Measurements from ENCODE around the gene TMEM151A.
"Not testable (repeated sequence)": the region's sequence is repeated elsewhere in the genome, so short reads cannot be mapped to it uniquely, and the experiment has no call there.

Gene TMEM151A

DNA sequence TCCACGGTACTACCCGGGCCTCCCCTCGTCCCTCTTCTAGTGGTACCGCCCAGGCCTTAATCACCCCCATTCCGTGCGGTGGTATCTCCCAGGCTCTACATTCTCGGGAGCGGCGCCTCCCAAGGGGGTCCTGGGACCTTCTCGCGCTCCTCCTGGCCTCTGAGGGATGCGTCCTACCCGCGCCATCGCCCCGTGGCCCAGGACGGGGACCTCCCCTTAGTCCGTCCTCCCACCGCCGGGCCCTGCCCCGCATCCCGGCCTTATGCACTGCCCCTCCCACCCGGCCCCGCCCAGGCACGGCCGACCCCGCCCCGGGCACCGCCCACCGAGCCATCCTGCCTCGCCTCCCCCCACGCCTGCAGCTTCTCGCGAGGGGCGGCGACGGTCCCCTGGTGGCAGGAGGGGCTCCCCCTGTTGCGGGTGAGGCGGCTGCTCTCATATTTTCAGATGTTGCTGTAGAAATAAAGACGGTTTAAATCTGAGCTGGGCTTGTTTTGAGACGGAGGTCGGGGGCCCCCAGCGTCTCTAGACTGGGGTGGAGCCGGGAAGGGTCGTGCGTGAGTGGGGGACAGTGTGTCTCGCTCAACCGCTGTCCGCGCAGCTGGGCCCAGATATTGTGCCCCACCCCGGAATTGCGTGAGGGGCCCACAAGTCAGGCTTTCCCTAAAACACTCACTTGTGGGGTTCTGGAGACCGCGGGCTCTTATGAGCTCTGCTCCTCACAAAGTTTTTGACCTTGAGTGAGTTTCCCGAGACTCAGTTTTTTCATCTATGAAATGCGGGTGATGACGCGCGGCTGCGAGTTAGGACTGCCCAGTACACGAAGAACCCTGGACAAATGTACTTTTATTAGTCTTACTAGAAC is 24.1 kb upstream of the TMEM151A start:
- DNase-seq: peak; percentile 31 to 77

GRCh38 chr11:66268244-66268951 is 23.3 kb upstream of the TMEM151A start, which contains the start of gene RAB1B:
Gene RAB1B, plus strand, starts transcription at chr11:66268639. Its CDS starts 41 bp downstream, at chr11:66268680.
- DNase-seq: peak; percentile 96 to 97

DNA sequence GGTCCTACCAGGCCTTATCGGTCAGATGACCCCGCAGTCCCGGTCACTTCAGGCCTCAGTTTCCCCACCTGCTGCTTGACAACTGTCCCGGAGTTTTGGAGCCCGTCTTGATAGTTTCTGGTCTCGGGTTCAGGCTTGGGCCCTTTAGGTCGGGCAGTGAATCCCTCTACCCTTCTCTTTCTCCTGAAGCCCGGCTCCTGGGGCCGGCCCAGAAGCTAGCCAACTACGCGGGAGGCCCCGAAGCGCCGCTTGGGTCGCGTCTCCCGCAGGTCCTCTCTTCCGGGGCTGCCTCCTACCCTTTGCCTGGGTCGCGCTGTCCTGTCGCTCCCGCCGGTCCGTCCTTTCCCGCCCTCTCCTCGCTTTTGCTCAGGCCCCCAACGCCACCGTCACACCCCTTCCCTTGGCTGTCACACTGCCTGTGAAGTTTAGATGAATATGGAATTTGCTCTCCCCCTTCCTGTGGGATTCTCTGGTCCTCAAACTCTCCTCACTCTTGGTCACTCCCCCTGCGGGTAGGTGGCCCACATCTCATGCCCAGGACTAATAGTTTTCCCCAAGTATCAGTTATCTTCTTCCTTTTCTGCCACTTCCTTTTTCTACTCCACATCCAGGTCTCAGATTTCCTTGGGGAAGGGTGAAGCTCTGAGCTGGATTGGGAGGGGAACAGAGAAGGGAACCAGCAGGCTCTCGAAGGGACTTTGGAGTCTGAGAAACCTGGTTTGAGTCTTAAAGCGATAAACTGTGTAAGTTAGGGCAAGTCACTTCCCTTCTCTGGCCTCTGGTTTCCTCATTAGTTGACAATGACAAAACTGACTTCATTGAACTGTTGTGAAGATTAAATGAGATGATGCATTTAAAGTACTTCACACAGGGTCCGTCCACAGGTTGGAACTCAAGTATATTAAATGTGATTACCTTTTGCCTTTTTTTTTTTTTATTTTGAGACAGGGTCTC is 22.5 kb upstream of the TMEM151A start:
- peak in 1 of 2 experiments; percentile 49 for DNase-seq

- DNase-seq: no peak
These were observed 19.9 kb upstream of the TMEM151A start for GRCh38 chr11:66271816-66272215.

DNA sequence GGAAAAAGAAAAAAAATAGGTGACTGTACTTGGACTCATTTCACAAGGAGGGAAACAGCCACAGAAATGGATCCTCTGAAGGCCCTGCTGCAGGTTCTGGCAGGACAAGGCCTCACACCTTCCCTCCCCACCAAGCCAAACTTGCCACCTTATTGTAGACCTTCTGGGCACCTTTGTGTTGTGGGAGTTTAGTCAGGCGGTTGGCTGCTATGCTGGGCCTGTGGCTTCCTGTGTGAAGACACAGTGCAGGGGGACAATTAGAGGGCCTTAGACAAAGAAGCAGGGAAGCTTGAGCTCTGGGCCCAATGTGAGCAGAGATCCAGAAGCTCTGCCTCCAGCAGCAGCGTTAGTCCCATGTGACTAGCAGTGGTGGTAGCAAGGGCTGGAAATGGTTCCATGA is 19.1 kb upstream of the TMEM151A start:
- DNase-seq: no peak

- no peak for DNase-seq
These were observed 17.5 kb upstream of the TMEM151A start for GRCh38 chr11:66274219-66274618.

DNA sequence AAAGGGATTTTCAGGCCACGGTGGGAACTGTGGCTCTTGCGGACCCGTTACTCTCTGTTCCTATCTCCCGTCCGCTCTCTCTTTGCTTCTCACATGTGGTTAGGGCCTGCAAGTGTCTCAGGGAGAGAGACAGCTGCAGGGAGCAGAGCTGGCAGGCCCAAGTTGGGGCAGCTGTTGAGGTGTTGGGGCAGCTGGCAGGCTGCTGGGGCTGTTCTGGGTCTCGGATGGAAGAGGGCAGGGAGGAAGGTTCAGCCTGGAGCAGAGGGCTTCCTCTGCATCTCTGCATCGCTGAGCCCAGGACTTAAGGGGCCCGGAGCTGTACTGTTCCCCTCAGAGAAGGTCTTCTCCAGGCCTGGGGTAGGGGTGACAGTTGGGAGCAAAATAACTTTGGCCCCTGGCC is 16.3 kb upstream of the TMEM151A start:
- no peak for DNase-seq

DNA sequence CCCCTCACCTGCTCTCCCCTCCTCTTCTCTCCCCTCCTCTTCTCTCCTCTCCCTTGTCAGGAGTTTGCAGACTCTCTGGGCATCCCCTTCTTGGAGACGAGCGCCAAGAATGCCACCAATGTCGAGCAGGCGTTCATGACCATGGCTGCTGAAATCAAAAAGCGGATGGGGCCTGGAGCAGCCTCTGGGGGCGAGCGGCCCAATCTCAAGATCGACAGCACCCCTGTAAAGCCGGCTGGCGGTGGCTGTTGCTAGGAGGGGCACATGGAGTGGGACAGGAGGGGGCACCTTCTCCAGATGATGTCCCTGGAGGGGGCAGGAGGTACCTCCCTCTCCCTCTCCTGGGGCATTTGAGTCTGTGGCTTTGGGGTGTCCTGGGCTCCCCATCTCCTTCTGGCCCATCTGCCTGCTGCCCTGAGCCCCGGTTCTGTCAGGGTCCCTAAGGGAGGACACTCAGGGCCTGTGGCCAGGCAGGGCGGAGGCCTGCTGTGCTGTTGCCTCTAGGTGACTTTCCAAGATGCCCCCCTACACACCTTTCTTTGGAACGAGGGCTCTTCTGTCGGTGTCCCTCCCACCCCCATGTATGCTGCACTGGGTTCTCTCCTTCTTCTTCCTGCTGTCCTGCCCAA is 15.6 kb upstream of the TMEM151A start:
- DNase-seq: no peak

DNA sequence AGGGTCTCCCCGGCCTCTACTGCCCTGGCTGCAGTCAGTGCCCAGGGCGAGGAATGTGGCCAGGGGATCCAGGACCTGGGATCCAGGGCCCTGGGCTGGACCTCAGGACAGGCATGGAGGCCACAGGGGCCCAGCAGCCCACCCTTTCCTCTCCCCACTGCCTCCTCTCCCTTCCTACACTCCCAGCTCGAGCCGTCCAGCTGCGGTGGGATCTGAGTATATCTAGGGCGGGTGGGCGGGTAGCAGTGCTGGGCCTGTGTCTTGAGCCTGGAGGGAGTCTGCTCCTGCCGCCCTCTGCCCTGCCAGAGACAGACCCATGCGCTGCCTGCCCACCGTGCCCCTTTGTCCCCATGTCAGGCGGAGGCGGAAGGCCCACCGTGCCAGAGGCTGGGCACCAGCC is 15.1 kb upstream of the TMEM151A start:
- not testable (repeated sequence) for DNase-seq

- not testable (repeated sequence) for DNase-seq
These were observed 14.6 kb upstream of the TMEM151A start for GRCh38 chr11:66277064-66277463.

GRCh38 chr11:66277471-66278362 is 14.0 kb upstream of the TMEM151A start, which contains the start of gene CNIH2:
Gene CNIH2, plus strand, starts transcription at chr11:66278175. Its CDS starts 282 bp downstream, at chr11:66278457.
- DNase-seq: no peak

DNA sequence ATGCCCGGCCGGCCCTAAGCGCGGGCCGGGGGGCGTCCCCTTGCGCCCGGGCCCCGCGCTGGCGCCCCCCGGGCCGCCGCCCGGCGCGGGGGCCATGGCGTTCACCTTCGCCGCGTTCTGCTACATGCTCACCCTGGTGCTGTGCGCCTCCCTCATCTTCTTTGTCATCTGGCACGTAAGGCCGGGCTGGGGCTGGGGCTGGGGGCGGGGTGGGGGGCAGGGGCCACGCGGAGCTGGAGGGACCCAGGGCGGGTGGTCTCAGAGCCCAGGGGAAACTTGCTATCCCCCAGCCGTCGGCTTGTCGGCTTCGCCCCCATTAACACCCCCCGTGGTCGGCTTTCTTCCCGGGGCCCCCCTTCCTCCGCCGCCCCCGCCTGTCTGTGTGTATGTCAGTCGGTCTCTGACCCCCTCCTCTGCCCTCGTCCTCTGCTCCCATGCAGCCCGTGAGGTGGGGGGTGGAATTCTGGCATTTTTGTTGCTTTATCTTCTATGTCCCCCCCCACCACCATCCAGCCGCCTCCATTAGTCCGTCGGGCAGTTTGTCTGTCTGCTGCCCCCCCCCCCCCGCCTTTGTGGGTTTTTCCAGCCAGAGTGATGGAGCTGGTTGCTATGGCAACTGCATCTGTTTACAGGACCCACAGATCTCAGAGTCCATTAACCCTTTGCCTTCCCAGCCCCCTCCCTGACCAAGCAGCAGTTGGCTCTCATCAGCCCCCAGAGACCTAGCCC is 13.2 kb upstream of the TMEM151A start:
- peak in 1 of 2 experiments; percentile 24 for DNase-seq

DNA sequence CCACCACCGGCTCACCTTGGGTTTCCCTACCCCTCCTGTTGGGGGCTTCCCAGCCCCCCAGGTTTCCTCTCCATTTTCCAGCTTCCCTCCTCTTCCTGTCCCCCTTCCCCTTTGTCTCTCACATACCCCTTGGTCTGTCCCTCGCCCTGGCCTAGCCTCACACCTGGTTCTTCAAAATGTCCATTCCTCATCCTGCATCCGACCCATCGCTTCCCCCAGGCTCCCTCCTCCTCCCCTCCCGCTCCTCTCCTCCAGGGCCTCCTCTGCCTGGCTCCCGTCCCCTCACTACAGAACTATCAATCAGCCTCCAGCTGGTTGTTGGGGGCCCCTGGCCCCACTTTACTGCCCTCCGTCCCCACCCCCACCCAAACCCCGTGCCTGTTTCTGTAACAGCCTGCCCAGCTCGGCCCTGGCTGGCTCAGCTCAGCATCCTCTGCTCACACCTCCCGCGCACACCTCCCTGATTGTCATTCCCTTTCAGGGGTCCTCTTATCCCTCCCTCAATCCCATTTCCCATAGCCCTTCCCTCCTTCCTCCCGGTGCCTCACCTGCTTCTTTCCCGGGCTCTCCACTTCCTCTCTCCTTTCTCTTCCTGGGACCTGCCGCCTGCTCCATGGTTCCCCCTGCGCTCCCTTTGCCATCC is 12.5 kb upstream of the TMEM151A start:
- DNase-seq: no peak

DNA sequence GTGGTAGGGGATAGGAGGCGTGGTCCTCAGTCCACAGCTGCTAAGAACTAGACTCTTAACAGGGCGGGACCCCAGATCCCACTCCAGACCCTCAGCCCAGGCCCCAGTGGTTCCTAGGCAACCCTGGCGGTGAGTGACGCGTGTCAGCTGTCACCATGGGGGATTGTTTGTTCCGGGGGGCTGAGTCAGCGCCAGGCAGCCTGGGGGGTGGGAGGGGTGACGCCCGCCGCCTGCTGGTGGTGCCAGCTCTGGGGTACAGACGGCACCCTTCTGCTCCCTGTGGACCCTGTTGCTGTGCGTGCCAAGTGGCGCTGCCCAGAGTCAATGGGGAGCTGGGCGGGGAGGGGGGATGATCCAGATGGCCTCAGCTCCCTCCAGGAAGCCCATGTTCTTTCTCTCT is 11.3 kb upstream of the TMEM151A start:
- DNase-seq: no peak

GRCh38 chr11:66281001-66281400 is 10.7 kb upstream of the TMEM151A start:
- no peak for DNase-seq

DNA sequence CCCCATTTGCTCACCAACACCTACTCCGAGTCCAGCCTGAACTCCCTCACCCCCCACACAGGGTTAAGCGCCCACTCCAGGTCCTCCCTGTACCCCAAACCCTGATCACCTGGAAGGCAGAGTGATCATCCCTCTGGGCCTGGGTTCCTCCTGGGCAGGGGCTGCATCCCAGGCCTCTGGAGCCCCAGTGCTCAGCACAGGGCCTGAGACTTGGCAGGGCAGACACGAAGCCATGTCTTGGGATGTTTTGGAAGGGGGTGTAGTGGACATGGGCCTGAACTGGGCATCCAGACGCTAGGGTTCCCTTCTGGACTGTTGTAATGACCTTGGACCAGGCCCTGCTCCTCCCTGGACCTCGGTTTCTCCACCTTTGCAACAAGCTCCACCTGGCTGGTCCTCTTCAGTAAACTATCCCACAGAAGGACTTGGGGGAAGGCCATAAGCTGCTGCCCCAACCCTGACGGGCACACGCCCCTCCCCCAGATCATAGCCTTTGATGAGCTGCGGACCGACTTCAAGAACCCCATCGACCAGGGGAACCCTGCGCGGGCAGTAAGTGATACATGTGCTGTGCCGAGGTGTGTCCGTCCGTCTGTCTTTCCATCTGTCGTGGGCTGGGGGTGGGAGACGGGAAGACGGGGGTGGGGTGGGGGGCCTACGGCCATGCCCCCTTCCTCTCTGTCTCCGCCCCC is 9.8 kb upstream of the TMEM151A start:
- DNase-seq: no peak

DNA sequence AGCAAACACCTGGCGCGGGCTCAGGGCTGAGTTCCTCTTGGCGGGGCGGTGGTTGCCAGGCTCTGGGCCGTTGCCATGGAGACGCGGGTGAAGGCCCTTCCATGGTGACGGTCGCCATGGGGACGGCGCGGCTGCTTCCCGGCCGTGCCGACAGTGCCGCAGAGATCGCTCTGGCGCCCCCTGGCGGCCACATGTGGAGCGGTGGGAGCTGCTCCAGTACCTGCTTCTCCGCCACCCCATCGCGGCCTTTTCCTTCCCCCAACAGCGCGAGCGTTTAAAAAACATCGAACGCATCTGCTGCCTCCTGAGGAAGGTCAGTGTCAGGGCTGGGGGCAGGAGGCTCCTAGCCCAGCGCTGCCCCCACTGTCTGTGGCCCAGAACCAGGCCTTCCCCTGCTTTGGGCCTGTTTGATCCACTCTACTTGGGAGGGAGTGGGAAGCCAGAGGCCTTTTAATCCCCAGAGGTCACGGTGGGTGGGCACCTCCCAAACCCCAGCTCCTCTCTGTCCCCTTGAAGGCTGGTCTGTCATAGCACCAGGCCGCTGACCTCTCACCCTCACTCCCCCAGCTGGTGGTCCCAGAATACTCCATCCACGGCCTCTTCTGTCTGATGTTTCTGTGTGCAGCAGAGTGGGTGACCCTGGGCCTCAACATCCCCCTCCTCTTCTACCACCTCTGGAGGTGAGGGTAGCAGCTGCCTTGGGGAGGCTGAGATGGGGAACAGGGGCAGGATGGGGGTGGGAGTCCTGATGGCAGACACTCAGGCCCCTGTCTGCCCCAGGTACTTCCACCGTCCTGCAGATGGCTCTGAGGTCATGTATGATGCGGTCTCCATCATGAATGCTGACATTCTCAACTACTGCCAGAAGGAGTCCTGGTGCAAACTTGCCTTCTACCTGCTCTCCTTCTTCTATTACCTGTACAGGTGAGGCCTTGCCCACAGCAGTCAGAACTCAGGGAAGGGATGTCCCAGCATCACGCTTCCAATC is 8.9 kb upstream of the TMEM151A start:
- DNase-seq: peak; percentile 79 to 94

Measured in SW 1271 (cell line).